Vagina (tissue), 2 donors: ENCODE results near the gene SPOCK1.

Source experiments
- POLR2AphosphoS5 ChIP-seq, 2 donors: sonication (generic); formaldehyde crosslinking; IDR thresholded peaks; one replicate each; pipeline ENCODE4 v1.9.0; 2017; ENCODE audit warnings: antibody characterized with exemption in 2 of 2, mild to moderate bottlenecking in 2 of 2, low read depth in 1 of 2; ENCODE audit not compliant: insufficient read depth in 1 of 2
- TF ChIP-seq, protein P1 (sequence below), 3 experiments: fragments of 450-650 bp in 2 of 3; fragments of 200-600 bp in 1 of 3; sonication (generic) in 1 of 3; IDR thresholded peaks; one replicate each; pipeline ENCODE4 v1.5.1; 2017 to 2019; ENCODE audit warnings: antibody characterized with exemption in 3 of 3, mild to moderate bottlenecking in 2 of 3, moderate library complexity in 2 of 3

- no peak for TF ChIP-seq POLR2AphosphoS5 (IDR thresholded peaks at IDR 0.05; ENCODE audit: insufficient read depth in 1 of 2, low read depth in 1 of 2)
- TF ChIP-seq, protein P1, sequence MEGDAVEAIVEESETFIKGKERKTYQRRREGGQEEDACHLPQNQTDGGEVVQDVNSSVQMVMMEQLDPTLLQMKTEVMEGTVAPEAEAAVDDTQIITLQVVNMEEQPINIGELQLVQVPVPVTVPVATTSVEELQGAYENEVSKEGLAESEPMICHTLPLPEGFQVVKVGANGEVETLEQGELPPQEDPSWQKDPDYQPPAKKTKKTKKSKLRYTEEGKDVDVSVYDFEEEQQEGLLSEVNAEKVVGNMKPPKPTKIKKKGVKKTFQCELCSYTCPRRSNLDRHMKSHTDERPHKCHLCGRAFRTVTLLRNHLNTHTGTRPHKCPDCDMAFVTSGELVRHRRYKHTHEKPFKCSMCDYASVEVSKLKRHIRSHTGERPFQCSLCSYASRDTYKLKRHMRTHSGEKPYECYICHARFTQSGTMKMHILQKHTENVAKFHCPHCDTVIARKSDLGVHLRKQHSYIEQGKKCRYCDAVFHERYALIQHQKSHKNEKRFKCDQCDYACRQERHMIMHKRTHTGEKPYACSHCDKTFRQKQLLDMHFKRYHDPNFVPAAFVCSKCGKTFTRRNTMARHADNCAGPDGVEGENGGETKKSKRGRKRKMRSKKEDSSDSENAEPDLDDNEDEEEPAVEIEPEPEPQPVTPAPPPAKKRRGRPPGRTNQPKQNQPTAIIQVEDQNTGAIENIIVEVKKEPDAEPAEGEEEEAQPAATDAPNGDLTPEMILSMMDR (IDR thresholded peaks at IDR 0.05) = no peak
Observed at GRCh38 chr5:137498301-137498735, 808 bp downstream of the SPOCK1 start.
